GM12801 (cell line): ENCODE results near the gene DNMT3A.

ENCODE experiments used
- TF ChIP-seq, protein P1 (sequence below): IDR thresholded peaks from one replicate; pipeline ENCODE4 v1.5.1; 2011; ENCODE audit warnings: control low read depth; ENCODE audit not compliant: insufficient read length; ENCODE audit errors: extremely low read depth

DNMT3A gene

DNA sequence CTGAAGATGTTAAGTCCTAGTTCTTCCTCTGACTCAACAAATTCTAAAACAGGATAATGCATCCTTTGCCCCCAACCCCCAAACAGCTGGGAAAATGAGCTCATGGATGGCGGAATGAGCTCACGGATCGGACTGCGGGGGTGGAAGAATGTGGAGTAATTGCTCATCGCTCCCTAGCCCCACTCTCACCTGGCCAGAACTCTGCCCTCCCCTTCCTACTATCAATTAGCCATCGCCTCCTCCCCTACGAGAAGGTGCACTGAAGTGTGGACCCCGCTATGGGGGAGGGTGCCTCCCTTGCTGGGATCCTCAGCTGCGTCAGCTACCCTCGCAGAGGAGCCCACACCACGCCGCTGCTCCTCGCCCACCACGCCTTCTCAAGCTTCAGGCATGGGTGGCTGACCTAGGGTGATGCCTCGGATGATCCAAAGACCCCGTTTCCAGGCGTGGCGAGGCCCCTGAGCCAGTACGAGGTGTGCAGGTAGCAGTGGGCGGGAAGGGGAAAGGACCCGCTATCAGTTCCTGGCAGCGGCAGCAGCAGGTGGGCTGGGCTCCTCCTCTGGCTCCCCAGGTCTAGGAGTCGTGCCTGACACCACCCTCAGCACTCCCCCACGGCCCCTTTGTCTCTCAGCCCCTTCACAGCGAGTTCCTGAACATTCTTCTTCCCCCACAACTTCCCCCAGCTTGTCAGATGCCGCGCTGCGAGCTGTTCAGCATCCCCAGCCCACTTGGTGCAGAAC lies 91.2 kb downstream of the DNMT3A start:
- TF ChIP-seq, protein P1, sequence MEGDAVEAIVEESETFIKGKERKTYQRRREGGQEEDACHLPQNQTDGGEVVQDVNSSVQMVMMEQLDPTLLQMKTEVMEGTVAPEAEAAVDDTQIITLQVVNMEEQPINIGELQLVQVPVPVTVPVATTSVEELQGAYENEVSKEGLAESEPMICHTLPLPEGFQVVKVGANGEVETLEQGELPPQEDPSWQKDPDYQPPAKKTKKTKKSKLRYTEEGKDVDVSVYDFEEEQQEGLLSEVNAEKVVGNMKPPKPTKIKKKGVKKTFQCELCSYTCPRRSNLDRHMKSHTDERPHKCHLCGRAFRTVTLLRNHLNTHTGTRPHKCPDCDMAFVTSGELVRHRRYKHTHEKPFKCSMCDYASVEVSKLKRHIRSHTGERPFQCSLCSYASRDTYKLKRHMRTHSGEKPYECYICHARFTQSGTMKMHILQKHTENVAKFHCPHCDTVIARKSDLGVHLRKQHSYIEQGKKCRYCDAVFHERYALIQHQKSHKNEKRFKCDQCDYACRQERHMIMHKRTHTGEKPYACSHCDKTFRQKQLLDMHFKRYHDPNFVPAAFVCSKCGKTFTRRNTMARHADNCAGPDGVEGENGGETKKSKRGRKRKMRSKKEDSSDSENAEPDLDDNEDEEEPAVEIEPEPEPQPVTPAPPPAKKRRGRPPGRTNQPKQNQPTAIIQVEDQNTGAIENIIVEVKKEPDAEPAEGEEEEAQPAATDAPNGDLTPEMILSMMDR: no peak

DNA sequence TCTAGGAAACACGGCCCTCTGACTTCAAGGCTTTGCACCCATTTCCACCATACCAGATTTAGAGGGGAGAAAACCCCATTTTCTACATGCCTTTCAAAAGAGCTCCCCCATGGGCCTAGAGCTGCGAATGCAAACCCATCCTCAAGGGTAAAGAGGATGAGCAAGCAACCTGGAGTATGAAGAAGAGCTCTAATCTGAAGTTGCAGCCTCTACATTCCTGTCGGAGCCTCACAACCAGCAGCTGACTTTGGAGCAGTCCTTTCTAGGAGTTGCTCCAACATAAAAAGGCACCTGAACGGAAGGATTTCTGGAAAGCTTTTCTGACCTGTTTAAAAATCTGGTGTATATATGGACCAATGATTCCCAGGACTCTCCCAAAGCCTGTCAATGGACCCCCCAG lies 91.9 kb downstream of the DNMT3A start:
- TF ChIP-seq, protein P1: no peak

DNA sequence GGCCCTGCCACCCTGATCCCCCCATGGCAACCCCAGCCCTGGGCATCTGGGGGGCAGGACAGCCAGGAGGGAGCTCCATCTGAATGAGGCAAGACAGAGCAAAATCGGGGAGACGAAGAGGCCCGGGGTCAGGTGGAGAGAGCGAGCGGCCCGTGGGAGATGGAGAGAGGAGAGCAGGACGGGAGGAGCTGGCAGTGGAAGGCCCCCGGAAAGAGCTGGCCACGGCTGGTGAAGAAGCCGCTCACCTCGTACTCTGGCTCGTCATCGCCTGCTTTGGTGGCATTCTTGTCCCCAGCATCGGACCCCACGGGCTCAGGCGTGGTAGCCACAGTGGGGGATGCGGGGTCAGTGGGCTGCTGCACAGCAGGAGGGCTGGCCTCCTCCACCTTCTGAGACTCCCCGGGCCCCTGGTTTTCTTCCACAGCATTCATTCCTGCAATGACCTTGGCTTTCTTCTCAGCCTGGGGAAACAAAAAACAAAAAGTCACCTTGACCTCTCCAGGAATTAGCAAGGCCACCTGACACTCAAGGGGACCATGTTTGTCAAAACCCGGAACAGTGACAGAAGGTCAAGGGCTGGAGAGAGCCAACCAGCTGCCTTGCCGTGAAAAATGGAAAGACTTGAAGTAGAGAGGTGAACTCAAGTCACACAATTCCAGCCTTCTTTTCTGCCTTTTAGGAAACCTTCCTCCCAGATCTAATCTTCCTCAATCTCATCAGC lies 93.8 kb downstream of the DNMT3A start:
- TF ChIP-seq, protein P1: no peak

DNA sequence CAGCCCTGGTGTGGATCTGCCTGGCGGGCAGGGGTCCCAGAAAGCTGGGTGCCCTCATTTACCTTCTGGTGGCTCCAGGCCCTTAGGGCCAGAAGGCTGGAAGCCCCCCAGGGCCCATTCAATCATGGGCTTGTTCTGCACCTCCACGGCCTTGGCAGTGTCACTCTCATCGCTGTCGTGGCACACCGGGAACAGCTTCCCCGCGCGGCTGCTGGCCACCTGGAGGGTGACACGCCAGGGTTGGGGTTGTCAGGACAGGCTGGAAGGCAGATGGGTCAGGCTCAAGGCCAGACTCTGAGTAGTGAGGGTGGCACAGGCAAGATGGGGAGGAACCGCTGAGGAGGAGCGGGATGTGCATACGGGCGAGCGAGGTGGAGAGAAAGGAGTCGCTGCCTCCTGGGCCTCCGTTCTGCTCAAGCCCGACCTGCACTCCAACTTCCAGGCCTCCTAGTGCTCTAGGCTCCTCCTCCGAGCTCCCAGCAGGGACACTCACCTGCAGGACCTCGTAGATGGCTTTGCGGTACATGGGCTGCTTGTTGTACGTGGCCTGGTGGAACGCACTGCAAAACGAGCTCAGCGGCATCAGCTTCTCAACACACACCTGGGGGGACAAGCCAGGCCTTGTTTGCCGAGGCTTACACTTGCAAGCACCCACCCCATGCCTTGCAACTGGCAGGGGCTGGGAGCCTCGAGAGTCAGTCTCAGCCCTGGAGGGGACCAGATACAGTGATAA lies 95.0 kb downstream of the DNMT3A start:
- TF ChIP-seq, protein P1: no peak

DNA sequence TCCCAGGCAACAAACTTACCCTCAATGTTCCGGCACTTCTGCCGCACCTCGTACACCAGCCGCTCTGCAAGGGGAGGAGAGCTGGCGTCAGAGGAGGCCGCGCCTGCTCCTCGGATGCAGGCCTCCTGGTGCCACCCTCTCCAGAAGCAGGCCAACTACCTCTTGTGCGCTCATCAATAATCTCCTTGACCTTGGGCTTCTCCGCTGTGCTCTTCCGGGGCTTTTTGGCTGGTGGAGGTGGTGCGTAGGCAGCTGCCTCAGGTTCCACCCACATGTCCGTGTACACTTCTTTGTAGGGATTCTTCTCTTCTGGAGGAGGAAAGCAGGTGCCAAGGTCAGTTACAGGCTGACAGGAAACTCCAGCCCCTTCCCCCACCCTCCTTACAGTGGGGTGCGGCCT lies 95.7 kb downstream of the DNMT3A start:
- TF ChIP-seq, protein P1: no peak

DNA sequence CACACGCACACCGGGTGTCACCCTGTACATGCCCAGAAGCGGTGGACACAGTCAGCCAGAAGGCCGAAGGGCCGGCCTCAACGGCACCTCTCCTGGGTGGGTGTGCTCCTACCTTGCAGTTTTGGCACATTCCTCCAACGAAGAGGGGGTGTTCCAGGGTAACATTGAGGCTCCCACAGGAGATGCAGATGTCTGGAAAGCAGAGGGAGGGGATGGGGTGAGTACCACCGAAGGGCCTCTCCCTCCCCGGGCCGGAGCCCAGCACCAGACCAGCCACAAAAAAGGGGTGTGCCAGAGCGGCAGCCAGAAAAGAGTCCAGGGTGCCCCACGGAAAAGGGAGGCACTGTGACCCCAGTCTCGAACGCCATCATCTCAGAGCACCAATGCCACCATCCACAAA lies 96.6 kb downstream of the DNMT3A start:
- TF ChIP-seq, protein P1: no peak

DNA sequence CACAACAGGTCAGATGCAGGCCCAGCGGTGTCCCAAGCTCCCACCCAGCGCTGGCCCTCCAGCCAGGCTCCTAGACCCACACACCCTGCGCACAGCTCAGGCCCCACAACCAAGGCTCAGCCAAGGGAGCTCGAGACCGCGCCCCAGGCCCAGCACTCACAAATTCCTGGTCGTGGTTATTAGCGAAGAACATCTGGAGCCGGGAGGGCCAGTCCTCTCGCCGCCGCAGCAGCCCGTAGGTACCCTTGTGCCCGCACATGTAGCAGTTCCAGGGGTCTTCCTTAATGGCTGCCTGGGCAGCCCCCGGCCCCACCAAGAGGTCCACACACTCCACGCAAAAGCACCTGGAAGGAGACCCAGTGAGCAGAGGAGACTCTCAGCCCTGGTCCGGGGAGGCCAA lies 97.7 kb downstream of the DNMT3A start:
- TF ChIP-seq, protein P1: no peak
